HepG2 (cell line): ENCODE results near the gene RBP7.

Source experiments
- CBX2 ChIP-seq, 2 experiments: fragments of 200-600 bp in 1 of 2; sonication (generic); formaldehyde crosslinking in 1 of 2; IDR thresholded peaks; 2 replicates each; pipeline versions ENCODE4 v1.7.0 to v1.8.1; 2018 to 2022; ENCODE audit warnings: low read depth in 2 of 2, low read length in 1 of 2, mild to moderate bottlenecking in 1 of 2, missing genetic modification reagents in 1 of 2
- EP300 ChIP-seq, 3 experiments: sonication (generic) in 1 of 3; formaldehyde crosslinking in 1 of 3; IDR thresholded peaks; 2 replicates each; pipeline versions ENCODE4 v1.5.1 to v1.6.1; 2011 to 2020; ENCODE audit warnings: low read depth in 2 of 3, low read length in 2 of 3, borderline replicate concordance in 1 of 3, improper control_type of control experiment in 1 of 3, mild to moderate bottlenecking in 1 of 3, missing genetic modification reagents in 1 of 3, moderate library complexity in 1 of 3
- GTF3A ChIP-seq: sonication (generic); formaldehyde crosslinking; conservative IDR thresholded peaks from 2 replicates; pipeline ENCODE4 v1.4.0; 2020; ENCODE audit warnings: mild to moderate bottlenecking, missing genetic modification reagents
- KAT8 ChIP-seq: IDR thresholded peaks from 2 replicates; pipeline ENCODE4 v1.6.1; 2016; ENCODE audit warnings: missing genetic modification reagents, missing compliant biosample characterization
- POLR2AphosphoS5 ChIP-seq: IDR thresholded peaks from 2 replicates; pipeline ENCODE4 v1.6.1; 2012; ENCODE audit warnings: low read depth, low read length
- TCF7L2 ChIP-seq: IDR thresholded peaks from 2 replicates; pipeline ENCODE4 v1.6.1; 2011; ENCODE audit warnings: mild to moderate bottlenecking, low read depth, low read length, moderate library complexity

DNA sequence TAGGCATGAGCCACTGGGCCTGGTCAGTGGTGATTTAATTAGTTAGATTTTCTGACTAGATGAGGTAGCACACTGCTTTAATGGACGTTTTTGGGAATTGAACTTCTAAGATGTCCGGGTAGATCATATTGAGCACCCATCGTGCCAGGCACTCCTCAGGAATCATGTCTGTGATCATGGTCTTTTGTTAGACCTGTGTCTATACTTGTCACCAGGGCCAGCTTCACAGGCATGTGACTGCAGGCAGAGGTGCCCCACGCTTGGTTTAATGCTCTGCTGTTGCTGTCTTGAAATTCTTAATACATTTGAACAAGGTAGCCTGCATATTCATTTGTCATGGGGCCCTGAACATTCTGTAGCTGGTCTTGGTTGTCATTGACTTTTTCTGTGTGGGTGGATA, 55.3 kb downstream of the RBP7 start:
- TF ChIP-seq CBX2 (IDR thresholded peaks at IDR 0.05; ENCODE audit: low read depth, low read length) = no peak
- TF ChIP-seq CBX2 (CRISPR knock-in tag; IDR thresholded peaks at IDR 0.05; ENCODE audit: low read depth) = no peak
- no peak for TF ChIP-seq GTF3A
- TF ChIP-seq EP300 (IDR thresholded peaks at IDR 0.05; ENCODE audit: low read depth in 2 of 2, low read length in 2 of 2) = no peak
- TF ChIP-seq EP300 (CRISPR knock-in tag; IDR thresholded peaks at IDR 0.05; ENCODE audit: borderline replicate concordance) = no peak
- TF ChIP-seq KAT8 = no peak
- TF ChIP-seq POLR2AphosphoS5 = no peak
- no peak for TF ChIP-seq TCF7L2
